K562 (cell line): ENCODE measurements around the gene ANXA3. TPM values are rescaled to one million over a fixed set of nuclear protein-coding genes. Genes with fewer than 3 reads are reported as not detected.

Source experiments
- CBX3 ChIP-seq, 2 experiments: IDR thresholded peaks; 1 replicate in 1 of 2; 2 replicates in 1 of 2; pipeline ENCODE4 v1.6.1; 2012; ENCODE audit warnings: inconsistent platforms in 2 of 2, low read length in 2 of 2, borderline replicate concordance in 1 of 2, control low read depth in 1 of 2
- EP300 ChIP-seq: IDR thresholded peaks from 2 replicates; pipeline ENCODE4 v1.6.1; 2012; ENCODE audit warnings: low read length, improper control_type of control experiment
- FOXA3 ChIP-seq, 2 experiments: fragments of 450-650 bp in 1 of 2; sonication (generic) in 1 of 2; formaldehyde crosslinking; IDR thresholded peaks in 1 of 2; conservative IDR thresholded peaks in 1 of 2; 2 replicates each; pipeline versions ENCODE4 v1.4.0 to v1.8.0; 2020 to 2022; ENCODE audit warnings: mild to moderate bottlenecking in 2 of 2, missing genetic modification reagents in 1 of 2
- FOXJ2 ChIP-seq: fragments of 200-800 bp; sonication (Bioruptor generic); IDR thresholded peaks from 2 replicates; pipeline ENCODE4 v1.6.1; 2016; ENCODE audit warnings: missing genetic modification characterization, missing compliant biosample characterization
- GABPA ChIP-seq: fragments of 200-800 bp; sonication (Bioruptor generic); conservative IDR thresholded peaks from 2 replicates; pipeline ENCODE4 v1.6.1; 2016; ENCODE audit warnings: low read depth, missing genetic modification characterization, missing compliant biosample characterization
- HDGF ChIP-seq: fragments of 450-650 bp; IDR thresholded peaks from 2 replicates; pipeline ENCODE4 v1.6.1; 2016
- JUN ChIP-seq, 2 experiments: sonication (generic) in 1 of 2; formaldehyde crosslinking in 1 of 2; IDR thresholded peaks; 2 replicates each; pipeline versions ENCODE4 v1.6.1 to v1.8.0; 2012 to 2022; ENCODE audit warnings: borderline replicate concordance in 2 of 2, mild to moderate bottlenecking in 2 of 2, improper control_type of control experiment in 1 of 2, low read depth in 1 of 2, low read length in 1 of 2, missing genetic modification reagents in 1 of 2
- MEF2A ChIP-seq: IDR thresholded peaks from 2 replicates; pipeline ENCODE4 v1.6.1; 2011; ENCODE audit warnings: low read depth, mild to moderate bottlenecking, low read length, moderate library complexity; ENCODE audit not compliant: control insufficient read depth
- MTA2 ChIP-seq: fragments of 450-650 bp; IDR thresholded peaks from 2 replicates; pipeline ENCODE4 v1.6.1; 2016; ENCODE audit warnings: low read depth
- NFIC ChIP-seq: fragments of 450-650 bp; IDR thresholded peaks from 2 replicates; pipeline ENCODE4 v1.6.1; 2017; ENCODE audit warnings: mild to moderate bottlenecking, inconsistent platforms
- RBM34 ChIP-seq: fragments of 200-400 bp; formaldehyde crosslinking; IDR thresholded peaks from 2 replicates; pipeline ENCODE4 v1.6.1; 2018; ENCODE audit warnings: low read length, borderline replicate concordance; ENCODE audit not compliant: insufficient read depth
- SMARCC2 ChIP-seq: fragments of 450-650 bp; IDR thresholded peaks from 2 replicates; pipeline ENCODE4 v1.6.1; 2017; ENCODE audit warnings: antibody characterized with exemption, moderate library complexity, mild to moderate bottlenecking, low read depth
- SPI1 ChIP-seq: IDR thresholded peaks from 2 replicates; pipeline ENCODE4 v1.6.1; 2011; ENCODE audit warnings: low read depth, low read length, control low read depth, borderline replicate concordance
- TCF3 ChIP-seq: sonication (generic); formaldehyde crosslinking; IDR thresholded peaks from 2 replicates; pipeline ENCODE4 v1.4.0; 2020; ENCODE audit warnings: mild to moderate bottlenecking, missing genetic modification reagents
- TOE1 ChIP-seq, 2 experiments: fragments of 450-650 bp in 1 of 2; sonication (generic) in 1 of 2; formaldehyde crosslinking in 1 of 2; IDR thresholded peaks; 2 replicates each; pipeline versions ENCODE4 v1.7.1 to v1.8.0; 2016 to 2022; ENCODE audit warnings: borderline replicate concordance in 2 of 2, mild to moderate bottlenecking in 2 of 2, antibody characterized with exemption in 1 of 2, inconsistent platforms in 1 of 2, low read depth in 1 of 2, missing genetic modification reagents in 1 of 2, moderate library complexity in 1 of 2
- ZNF785 ChIP-seq: fragments of 250-450 bp; sonication (Bioruptor Pico); IDR thresholded peaks from 2 replicates; pipeline ENCODE4 v1.4.0; 2020; ENCODE audit warnings: mild to moderate bottlenecking
- ZSCAN29 ChIP-seq: fragments of 450-650 bp; IDR thresholded peaks from 2 replicates; pipeline ENCODE4 v1.6.1; 2017
- polyA plus RNA-seq, 8 experiments: library from polyadenylated mRNA; depleted of rRNA in 4 of 8; stranded (reverse) in 5 of 8; unstranded in 3 of 8; fragments of >200 nt; fragmentation: Nextera tagmentation in 2 of 8; fragmentation: Illumina TruSeq in 1 of 8; extraction: Ambion mirVana in 2 of 8; extraction: Trizol in 1 of 8; gene quantifications; 2 replicates each; pipeline versions ENCODE4 v1.2.1 to v1.2.3, GENCODE V29; 2011 to 2014; ENCODE audit warnings: inconsistent platforms in 1 of 8, missing spikeins in 1 of 8
- total RNA-seq, 7 experiments: library from RNA; depleted of rRNA in 6 of 7; stranded (reverse); fragments of >200 nt in 6 of 7; fragmentation: Illumina TruSeq in 2 of 7; extraction: Trizol in 2 of 7; gene quantifications; 2 replicates each; pipeline versions ENCODE4 v1.2.1 to v1.2.3, GENCODE V29; 2011 to 2021; ENCODE audit warnings: low replicate concordance in 1 of 7
- TF ChIP-seq, protein P1 (sequence below): sonication (generic); formaldehyde crosslinking; IDR thresholded peaks from 2 replicates; pipeline ENCODE4 v1.8.0; 2022; ENCODE audit warnings: mild to moderate bottlenecking, missing genetic modification reagents
- TF ChIP-seq, protein P2 (sequence below): fragments of 450-650 bp; IDR thresholded peaks from 2 replicates; pipeline ENCODE4 v1.6.1; 2017; ENCODE audit warnings: antibody characterized with exemption, mild to moderate bottlenecking
- TF ChIP-seq, protein P3 (sequence below): fragments of 250-450 bp; sonication (Bioruptor Pico); IDR thresholded peaks from 2 replicates; pipeline ENCODE4 v1.5.0; 2021

The ANXA3 gene
- total and polyA plus RNA-seq, 9 of the 15 experiments (the other 6 are each of a cell fraction or from before 2014, with no cell fraction given): 6.3 to 15.5 (median 9.8) TPM

DNA sequence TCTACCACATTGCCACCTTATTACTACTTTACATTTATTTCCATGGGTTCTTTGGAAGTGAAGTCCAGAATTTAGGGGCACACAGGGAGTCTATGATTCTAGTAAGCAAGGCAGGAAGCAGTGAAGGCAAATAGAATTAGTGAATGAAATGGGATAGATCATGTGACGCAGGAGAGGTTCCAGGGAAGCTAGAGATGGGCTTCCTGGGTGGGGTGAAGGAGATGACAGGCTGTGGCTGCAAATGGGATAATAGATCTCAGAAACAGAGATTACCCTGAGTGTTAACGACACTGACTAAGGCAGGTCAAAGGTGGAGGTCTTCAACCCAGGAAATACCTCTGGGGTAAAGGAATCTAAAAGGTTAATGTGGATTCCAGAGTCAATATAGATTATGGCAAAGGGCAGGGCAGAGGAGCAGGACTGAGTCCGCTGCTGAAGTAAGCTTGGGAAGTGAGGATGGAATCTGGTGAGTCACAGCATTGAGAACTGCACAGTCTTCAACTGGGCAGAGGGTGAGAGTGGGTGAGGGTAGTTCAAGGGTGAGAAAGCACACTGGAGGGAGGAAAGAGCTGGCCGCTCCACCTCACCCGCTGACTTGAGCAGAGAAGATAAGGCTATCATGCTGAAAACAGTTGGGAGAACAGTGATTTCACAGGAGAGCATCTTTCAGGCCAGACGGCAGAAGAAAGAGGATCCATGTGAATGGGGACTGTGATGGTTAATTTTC lies 70.8 kb downstream of the ANXA3 start (continued):
- TF ChIP-seq, protein P1, sequence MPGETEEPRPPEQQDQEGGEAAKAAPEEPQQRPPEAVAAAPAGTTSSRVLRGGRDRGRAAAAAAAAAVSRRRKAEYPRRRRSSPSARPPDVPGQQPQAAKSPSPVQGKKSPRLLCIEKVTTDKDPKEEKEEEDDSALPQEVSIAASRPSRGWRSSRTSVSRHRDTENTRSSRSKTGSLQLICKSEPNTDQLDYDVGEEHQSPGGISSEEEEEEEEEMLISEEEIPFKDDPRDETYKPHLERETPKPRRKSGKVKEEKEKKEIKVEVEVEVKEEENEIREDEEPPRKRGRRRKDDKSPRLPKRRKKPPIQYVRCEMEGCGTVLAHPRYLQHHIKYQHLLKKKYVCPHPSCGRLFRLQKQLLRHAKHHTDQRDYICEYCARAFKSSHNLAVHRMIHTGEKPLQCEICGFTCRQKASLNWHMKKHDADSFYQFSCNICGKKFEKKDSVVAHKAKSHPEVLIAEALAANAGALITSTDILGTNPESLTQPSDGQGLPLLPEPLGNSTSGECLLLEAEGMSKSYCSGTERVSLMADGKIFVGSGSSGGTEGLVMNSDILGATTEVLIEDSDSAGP: no peak
- TF ChIP-seq NFIC (peak; percentile 91), ZNF785 (CRISPR knock-in tag) (no peak), JUN (IDR thresholded peaks at IDR 0.05; ENCODE audit: borderline replicate concordance, low read depth, low read length) (peak; percentile 55; the same call in 1 of the 2 replicates), JUN (CRISPR knock-in tag; IDR thresholded peaks at IDR 0.05; ENCODE audit: borderline replicate concordance) (no peak), GABPA (tag) (peak; percentile 36), FOXA3 (CRISPR knock-in tag; conservative IDR thresholded peaks at IDR 0.05 in 1 of 2, IDR thresholded peaks at IDR 0.05 in 1 of 2) (no peak), CBX3 (IDR thresholded peaks at IDR 0.05; ENCODE audit: borderline replicate concordance in 1 of 2, low read length in 2 of 2) (no peak; a peak in 1 of 3 replicates), SMARCC2 (peak; percentile 59), ZSCAN29 (0 out of 2 replicates have a peak, but pooled peaks have one; percentile 41), EP300 (peak; percentile 91), MEF2A (peak; percentile 51; the same call in 1 of the 2 replicates), TCF3 (peak; percentile 95), FOXJ2 (no peak), SPI1 (no peak), TOE1 (IDR thresholded peaks at IDR 0.05; ENCODE audit: borderline replicate concordance) (peak; percentile 45), TOE1 (CRISPR knock-in tag; IDR thresholded peaks at IDR 0.05; ENCODE audit: borderline replicate concordance, low read depth) (no peak), HDGF (0 out of 2 replicates have a peak, but pooled peaks have one; percentile 33), RBM34 (no peak), MTA2 (peak; percentile 89)
- TF ChIP-seq, protein P2, sequence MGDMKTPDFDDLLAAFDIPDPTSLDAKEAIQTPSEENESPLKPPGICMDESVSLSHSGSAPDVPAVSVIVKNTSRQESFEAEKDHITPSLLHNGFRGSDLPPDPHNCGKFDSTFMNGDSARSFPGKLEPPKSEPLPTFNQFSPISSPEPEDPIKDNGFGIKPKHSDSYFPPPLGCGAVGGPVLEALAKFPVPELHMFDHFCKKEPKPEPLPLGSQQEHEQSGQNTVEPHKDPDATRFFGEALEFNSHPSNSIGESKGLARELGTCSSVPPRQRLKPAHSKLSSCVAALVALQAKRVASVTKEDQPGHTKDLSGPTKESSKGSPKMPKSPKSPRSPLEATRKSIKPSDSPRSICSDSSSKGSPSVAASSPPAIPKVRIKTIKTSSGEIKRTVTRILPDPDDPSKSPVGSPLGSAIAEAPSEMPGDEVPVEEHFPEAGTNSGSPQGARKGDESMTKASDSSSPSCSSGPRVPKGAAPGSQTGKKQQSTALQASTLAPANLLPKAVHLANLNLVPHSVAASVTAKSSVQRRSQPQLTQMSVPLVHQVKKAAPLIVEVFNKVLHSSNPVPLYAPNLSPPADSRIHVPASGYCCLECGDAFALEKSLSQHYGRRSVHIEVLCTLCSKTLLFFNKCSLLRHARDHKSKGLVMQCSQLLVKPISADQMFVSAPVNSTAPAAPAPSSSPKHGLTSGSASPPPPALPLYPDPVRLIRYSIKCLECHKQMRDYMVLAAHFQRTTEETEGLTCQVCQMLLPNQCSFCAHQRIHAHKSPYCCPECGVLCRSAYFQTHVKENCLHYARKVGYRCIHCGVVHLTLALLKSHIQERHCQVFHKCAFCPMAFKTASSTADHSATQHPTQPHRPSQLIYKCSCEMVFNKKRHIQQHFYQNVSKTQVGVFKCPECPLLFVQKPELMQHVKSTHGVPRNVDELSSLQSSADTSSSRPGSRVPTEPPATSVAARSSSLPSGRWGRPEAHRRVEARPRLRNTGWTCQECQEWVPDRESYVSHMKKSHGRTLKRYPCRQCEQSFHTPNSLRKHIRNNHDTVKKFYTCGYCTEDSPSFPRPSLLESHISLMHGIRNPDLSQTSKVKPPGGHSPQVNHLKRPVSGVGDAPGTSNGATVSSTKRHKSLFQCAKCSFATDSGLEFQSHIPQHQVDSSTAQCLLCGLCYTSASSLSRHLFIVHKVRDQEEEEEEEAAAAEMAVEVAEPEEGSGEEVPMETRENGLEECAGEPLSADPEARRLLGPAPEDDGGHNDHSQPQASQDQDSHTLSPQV: peak; percentile 21; the same call in 1 of the 2 replicates
- TF ChIP-seq, protein P3, sequence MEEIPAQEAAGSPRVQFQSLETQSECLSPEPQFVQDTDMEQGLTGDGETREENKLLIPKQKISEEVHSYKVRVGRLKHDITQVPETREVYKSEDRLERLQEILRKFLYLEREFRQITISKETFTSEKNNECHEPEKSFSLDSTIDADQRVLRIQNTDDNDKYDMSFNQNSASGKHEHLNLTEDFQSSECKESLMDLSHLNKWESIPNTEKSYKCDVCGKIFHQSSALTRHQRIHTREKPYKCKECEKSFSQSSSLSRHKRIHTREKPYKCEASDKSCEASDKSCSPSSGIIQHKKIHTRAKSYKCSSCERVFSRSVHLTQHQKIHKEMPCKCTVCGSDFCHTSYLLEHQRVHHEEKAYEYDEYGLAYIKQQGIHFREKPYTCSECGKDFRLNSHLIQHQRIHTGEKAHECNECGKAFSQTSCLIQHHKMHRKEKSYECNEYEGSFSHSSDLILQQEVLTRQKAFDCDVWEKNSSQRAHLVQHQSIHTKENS (CRISPR knock-in tag): no peak
